ENCODE data around the gene ADAM17.

DNA sequence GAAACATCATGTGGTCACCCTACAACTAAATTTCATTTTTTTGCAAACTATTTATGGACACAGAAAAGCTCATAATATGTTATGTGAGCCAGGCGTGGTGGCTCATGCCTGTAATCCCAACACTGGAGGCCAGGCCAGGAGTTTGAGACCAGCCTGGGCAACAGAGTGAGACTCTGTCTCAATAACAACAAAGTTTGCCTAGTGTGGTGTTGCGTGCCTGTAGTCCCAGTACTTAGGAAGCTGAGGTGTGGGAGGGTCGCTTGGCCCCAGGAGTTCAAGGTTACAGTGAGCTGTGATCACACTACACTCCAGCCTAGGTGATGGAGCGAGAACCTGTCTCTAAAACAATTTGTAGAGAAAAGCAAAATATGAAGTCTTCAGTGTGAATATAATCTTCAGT, 75.5 kb downstream of the ADAM17 start:
- TF ChIP-seq POLR2A (IDR thresholded peaks at IDR 0.05) (no peak), POLR2AphosphoS5 (IDR thresholded peaks at IDR 0.05) (no peak)
- TF ChIP-seq, protein P1, sequence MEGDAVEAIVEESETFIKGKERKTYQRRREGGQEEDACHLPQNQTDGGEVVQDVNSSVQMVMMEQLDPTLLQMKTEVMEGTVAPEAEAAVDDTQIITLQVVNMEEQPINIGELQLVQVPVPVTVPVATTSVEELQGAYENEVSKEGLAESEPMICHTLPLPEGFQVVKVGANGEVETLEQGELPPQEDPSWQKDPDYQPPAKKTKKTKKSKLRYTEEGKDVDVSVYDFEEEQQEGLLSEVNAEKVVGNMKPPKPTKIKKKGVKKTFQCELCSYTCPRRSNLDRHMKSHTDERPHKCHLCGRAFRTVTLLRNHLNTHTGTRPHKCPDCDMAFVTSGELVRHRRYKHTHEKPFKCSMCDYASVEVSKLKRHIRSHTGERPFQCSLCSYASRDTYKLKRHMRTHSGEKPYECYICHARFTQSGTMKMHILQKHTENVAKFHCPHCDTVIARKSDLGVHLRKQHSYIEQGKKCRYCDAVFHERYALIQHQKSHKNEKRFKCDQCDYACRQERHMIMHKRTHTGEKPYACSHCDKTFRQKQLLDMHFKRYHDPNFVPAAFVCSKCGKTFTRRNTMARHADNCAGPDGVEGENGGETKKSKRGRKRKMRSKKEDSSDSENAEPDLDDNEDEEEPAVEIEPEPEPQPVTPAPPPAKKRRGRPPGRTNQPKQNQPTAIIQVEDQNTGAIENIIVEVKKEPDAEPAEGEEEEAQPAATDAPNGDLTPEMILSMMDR (IDR thresholded peaks at IDR 0.05): no peak

All from breast epithelium (tissue), 3 donors.